Nephron (organoid): ENCODE results near the gene ABLIM1.

Experiments used
- H3K27ac Mint-ChIP-seq, 3 experiments: 2 replicates each; pipeline ENCODE4 v1.8.0; 2020; ENCODE audit warnings: mixed read lengths in 3 of 3, mild to moderate bottlenecking in 2 of 3, moderate library complexity in 1 of 3
- H3K27me3 Mint-ChIP-seq: 2 replicates; pipeline ENCODE4 v1.8.0; 2021; ENCODE audit warnings: low read depth, mild to moderate bottlenecking, moderate library complexity, mixed read lengths
- H3K36me3 Mint-ChIP-seq: 2 replicates; pipeline ENCODE4 v1.8.0; 2020; ENCODE audit warnings: low read depth, mixed read lengths
- H3K4me1 Mint-ChIP-seq: 2 replicates; pipeline ENCODE4 v1.8.0; 2020; ENCODE audit warnings: mixed read lengths
- H3K4me3 Mint-ChIP-seq, 3 experiments: 2 replicates each; pipeline ENCODE4 v1.8.0; 2020; ENCODE audit warnings: mild to moderate bottlenecking in 3 of 3, mixed read lengths in 3 of 3, moderate library complexity in 2 of 3
- H3K9me3 Mint-ChIP-seq: 2 replicates; pipeline ENCODE4 v1.8.0; 2020; ENCODE audit warnings: mixed read lengths
- TF ChIP-seq, protein P1 (sequence below), 3 experiments: fragments of 200-600 bp; sonication (generic); IDR thresholded peaks; one replicate each; pipeline ENCODE4 v1.5.0; 2021; ENCODE audit warnings: antibody characterized with exemption in 3 of 3; ENCODE audit not compliant: unreplicated experiment in 3 of 3

Gene ABLIM1

GRCh38 chr10:114479307-114479706 is 178.8 kb downstream of the ABLIM1 start:
- peak overlapping the region; percentile 12 to 54 (median 35) for H3K27ac Mint-ChIP-seq
- no peaks in the 10 kb centered on the region for H3K27me3 Mint-ChIP-seq
- no peak overlapping the region for H3K4me3 Mint-ChIP-seq
- H3K4me1 Mint-ChIP-seq = peaks cover 27% of the 10 kb centered on the region
- H3K36me3 Mint-ChIP-seq = peaks cover 20% of the 10 kb centered on the region
- no peaks in the 10 kb centered on the region for H3K9me3 Mint-ChIP-seq
- TF ChIP-seq, protein P1, sequence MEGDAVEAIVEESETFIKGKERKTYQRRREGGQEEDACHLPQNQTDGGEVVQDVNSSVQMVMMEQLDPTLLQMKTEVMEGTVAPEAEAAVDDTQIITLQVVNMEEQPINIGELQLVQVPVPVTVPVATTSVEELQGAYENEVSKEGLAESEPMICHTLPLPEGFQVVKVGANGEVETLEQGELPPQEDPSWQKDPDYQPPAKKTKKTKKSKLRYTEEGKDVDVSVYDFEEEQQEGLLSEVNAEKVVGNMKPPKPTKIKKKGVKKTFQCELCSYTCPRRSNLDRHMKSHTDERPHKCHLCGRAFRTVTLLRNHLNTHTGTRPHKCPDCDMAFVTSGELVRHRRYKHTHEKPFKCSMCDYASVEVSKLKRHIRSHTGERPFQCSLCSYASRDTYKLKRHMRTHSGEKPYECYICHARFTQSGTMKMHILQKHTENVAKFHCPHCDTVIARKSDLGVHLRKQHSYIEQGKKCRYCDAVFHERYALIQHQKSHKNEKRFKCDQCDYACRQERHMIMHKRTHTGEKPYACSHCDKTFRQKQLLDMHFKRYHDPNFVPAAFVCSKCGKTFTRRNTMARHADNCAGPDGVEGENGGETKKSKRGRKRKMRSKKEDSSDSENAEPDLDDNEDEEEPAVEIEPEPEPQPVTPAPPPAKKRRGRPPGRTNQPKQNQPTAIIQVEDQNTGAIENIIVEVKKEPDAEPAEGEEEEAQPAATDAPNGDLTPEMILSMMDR (IDR thresholded peaks at IDR 0.05; ENCODE audit: unreplicated experiment in 3 of 3) = no peak

- no peaks in the 10 kb centered on the region for H3K27me3 Mint-ChIP-seq
- no peak overlapping the region for H3K27ac Mint-ChIP-seq
- no peak overlapping the region for H3K4me3 Mint-ChIP-seq
Observed at GRCh38 chr10:114478281-114478680, 179.8 kb downstream of the ABLIM1 start.

GRCh38 chr10:114477285-114477684 is 180.8 kb downstream of the ABLIM1 start:
- peaks cover 13% of the 10 kb centered on the region for H3K36me3 Mint-ChIP-seq
- H3K9me3 Mint-ChIP-seq = no peaks in the 10 kb centered on the region
- H3K4me1 Mint-ChIP-seq = peaks cover 22% of the 10 kb centered on the region
- TF ChIP-seq, protein P1 (IDR thresholded peaks at IDR 0.05; ENCODE audit: unreplicated experiment in 3 of 3) = no peak
- H3K4me3 Mint-ChIP-seq = no peak overlapping the region
- peak overlapping the region in 1 of 3 experiments; percentile 14 for H3K27ac Mint-ChIP-seq
- no peaks in the 10 kb centered on the region for H3K27me3 Mint-ChIP-seq

More at GRCh38 chr10:114478281-114478680, 179.8 kb downstream of the ABLIM1 start:
- peaks cover 24% of the 10 kb centered on the region for H3K4me1 Mint-ChIP-seq
- no peaks in the 10 kb centered on the region for H3K9me3 Mint-ChIP-seq
- H3K36me3 Mint-ChIP-seq = peaks cover 13% of the 10 kb centered on the region
- TF ChIP-seq, protein P1 (IDR thresholded peaks at IDR 0.05; ENCODE audit: unreplicated experiment in 3 of 3) = no peak

DNA sequence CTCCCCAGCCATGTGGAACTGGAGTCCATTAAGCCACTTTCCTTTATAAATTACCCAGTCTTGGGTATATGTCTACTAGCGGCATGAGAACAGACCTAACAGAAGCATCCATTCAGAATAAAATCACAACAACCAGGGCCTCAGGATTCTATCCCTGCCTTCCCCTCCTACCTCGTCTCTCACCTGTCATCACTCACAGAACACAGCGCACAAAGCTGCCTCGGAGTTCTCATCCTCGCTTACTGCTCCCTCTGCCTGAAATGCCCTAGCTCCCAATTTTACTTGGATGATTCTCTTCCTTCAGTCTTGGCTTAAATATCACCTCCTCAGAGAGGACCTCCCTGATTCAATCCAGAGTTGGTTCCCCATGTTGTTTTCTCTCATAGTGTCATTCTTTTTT is 183.1 kb downstream of the ABLIM1 start:
- Mint-ChIP-seq H3K4me1 (peaks cover 21% of the 10 kb centered on the region), H3K9me3 (no peaks in the 10 kb centered on the region), H3K36me3 (peaks cover 13% of the 10 kb centered on the region), H3K27me3 (no peaks in the 10 kb centered on the region), H3K4me3 (no peak overlapping the region), H3K27ac (no peak overlapping the region)
- TF ChIP-seq, protein P1 (IDR thresholded peaks at IDR 0.05; ENCODE audit: unreplicated experiment in 3 of 3) = no peak

- Mint-ChIP-seq H3K36me3 (peaks cover 14% of the 10 kb centered on the region), H3K27me3 (no peaks in the 10 kb centered on the region), H3K9me3 (no peaks in the 10 kb centered on the region), H3K27ac (peak overlapping the region in 1 of 3 experiments; percentile 41), H3K4me1 (peaks cover 9% of the 10 kb centered on the region), H3K4me3 (no peak overlapping the region)
- TF ChIP-seq, protein P1 (IDR thresholded peaks at IDR 0.05; ENCODE audit: unreplicated experiment in 3 of 3) = no peak
Observed at GRCh38 chr10:114473776-114474175, 184.3 kb downstream of the ABLIM1 start.

DNA sequence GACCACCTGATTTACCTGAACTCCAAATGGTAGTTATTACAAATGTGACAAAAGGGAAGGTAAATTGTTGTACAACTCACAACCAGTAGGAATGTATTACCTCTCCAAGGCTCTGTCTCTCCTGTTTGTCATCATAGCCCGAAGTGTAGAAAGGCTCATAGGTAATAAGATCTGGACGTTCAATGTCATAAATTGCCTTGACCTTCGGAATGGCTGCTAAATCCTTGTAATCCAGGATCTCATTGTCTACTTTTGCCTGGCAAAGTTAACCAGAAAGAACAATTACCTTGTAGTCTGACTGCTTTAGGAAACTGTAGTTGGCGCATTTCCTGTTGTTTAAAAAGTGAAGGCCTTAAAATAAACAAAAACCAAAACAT is 185.2 kb downstream of the ABLIM1 start:
- H3K27ac Mint-ChIP-seq = peak overlapping the region in 1 of 3 experiments; percentile 59
- TF ChIP-seq, protein P1 (IDR thresholded peaks at IDR 0.05; ENCODE audit: unreplicated experiment in 3 of 3) = no peak
- H3K4me1 Mint-ChIP-seq = peaks cover 3% of the 10 kb centered on the region
- H3K4me3 Mint-ChIP-seq = no peak overlapping the region
- H3K36me3 Mint-ChIP-seq = peaks cover 19% of the 10 kb centered on the region
- H3K9me3 Mint-ChIP-seq = no peaks in the 10 kb centered on the region
- no peaks in the 10 kb centered on the region for H3K27me3 Mint-ChIP-seq
